A673 (cell line): ENCODE results near the gene CDC6.

Source experiments
- EZH2 ChIP-seq: fragments of 200-600 bp; sonication (generic); IDR thresholded peaks from 2 replicates; pipeline ENCODE4 v1.6.1; 2017; ENCODE audit warnings: borderline replicate concordance, low read depth, mild to moderate bottlenecking, mixed read lengths, antibody characterized with exemption, low read length; ENCODE audit not compliant: poor library complexity, severe bottlenecking
- TF ChIP-seq, protein P1 (sequence below): fragments of 300-800, 200-600 bp; sonication (generic); conservative IDR thresholded peaks from 2 replicates; pipeline ENCODE4 v1.5.1; 2017; ENCODE audit warnings: low read depth, mild to moderate bottlenecking, antibody characterized with exemption, low read length, moderate library complexity, mixed read lengths

DNA sequence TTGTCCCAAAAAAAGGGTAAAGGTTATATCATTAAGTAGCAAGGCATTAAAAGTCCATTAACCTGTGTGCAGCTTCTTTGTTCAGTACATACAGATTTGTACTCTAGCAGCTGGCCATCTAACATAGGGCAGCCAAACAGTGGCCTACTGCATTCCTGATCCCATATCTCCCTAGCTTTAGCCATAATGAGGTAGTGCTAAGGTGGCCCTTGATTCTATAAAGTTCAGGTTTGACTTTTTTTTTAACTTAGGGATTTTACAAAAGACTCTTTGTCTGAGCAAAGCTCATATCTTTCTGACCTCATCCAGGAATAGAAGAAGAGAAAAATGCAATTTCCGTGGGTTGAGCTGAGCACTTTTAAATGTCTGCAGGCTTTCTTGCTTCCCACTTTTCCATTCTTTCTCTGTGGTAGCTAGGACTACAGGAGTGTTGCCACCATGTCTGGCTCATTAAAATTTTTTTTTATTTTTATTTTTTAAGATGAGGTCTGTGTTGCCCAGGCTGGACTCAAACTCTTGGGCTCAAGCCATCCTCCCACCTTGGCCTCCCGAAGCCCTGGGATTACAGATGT is 19.5 kb upstream of the CDC6 start:
- TF ChIP-seq, protein P1, sequence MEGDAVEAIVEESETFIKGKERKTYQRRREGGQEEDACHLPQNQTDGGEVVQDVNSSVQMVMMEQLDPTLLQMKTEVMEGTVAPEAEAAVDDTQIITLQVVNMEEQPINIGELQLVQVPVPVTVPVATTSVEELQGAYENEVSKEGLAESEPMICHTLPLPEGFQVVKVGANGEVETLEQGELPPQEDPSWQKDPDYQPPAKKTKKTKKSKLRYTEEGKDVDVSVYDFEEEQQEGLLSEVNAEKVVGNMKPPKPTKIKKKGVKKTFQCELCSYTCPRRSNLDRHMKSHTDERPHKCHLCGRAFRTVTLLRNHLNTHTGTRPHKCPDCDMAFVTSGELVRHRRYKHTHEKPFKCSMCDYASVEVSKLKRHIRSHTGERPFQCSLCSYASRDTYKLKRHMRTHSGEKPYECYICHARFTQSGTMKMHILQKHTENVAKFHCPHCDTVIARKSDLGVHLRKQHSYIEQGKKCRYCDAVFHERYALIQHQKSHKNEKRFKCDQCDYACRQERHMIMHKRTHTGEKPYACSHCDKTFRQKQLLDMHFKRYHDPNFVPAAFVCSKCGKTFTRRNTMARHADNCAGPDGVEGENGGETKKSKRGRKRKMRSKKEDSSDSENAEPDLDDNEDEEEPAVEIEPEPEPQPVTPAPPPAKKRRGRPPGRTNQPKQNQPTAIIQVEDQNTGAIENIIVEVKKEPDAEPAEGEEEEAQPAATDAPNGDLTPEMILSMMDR = no peak
- TF ChIP-seq EZH2 = no peak
